Measurements from ENCODE around the gene ICAM3.

Gene ICAM3

DNA sequence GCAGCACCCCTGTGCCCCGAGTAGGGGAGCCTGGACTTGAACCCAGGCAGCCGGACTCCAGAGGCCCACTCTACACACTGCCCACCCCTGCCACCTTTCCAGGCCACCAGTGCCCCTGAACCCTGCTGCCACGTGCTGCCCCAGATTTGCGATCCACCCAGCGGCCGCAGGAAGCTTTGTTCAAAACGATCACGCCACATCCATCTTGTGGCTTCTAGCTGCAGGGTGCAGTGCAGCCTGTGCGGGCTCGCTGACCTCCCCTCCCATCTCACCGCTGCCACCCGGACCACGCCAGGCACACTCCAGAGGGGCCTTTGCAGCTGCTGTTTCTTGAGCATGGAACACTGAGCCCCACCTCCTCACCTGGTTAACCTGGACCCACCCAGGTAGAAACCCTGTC lies 9.9 kb downstream of the ICAM3 start:
- H4K20me1 ChIP-seq (ENCODE audit: control insufficient read depth, insufficient read depth, low read depth, low read length) = peaks cover 18% of the 10 kb centered on the region
- H3K36me3 ChIP-seq (ENCODE audit: control insufficient read depth, low read length) = peaks cover 75% of the 10 kb centered on the region
- no peak overlapping the region for H3K4me3 ChIP-seq (ENCODE audit: low read length)
- no peaks in the 10 kb centered on the region for H3K9me3 ChIP-seq (ENCODE audit: control insufficient read depth, insufficient read depth, low read length)
- no peak for TF ChIP-seq EZH2phosphoT487 (IDR thresholded peaks at IDR 0.05; ENCODE audit: borderline replicate concordance, low read length)
- TF ChIP-seq, protein P1, sequence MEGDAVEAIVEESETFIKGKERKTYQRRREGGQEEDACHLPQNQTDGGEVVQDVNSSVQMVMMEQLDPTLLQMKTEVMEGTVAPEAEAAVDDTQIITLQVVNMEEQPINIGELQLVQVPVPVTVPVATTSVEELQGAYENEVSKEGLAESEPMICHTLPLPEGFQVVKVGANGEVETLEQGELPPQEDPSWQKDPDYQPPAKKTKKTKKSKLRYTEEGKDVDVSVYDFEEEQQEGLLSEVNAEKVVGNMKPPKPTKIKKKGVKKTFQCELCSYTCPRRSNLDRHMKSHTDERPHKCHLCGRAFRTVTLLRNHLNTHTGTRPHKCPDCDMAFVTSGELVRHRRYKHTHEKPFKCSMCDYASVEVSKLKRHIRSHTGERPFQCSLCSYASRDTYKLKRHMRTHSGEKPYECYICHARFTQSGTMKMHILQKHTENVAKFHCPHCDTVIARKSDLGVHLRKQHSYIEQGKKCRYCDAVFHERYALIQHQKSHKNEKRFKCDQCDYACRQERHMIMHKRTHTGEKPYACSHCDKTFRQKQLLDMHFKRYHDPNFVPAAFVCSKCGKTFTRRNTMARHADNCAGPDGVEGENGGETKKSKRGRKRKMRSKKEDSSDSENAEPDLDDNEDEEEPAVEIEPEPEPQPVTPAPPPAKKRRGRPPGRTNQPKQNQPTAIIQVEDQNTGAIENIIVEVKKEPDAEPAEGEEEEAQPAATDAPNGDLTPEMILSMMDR (IDR thresholded peaks at IDR 0.05; ENCODE audit: low read depth, low read length, poor library complexity, severe bottlenecking) = no peak
- H3K4me1 ChIP-seq (ENCODE audit: control insufficient read depth, low read length) = peaks cover 20% of the 10 kb centered on the region
- H3K27ac ChIP-seq (ENCODE audit: low read depth, low read length) = no peak overlapping the region
- H3K9me2 ChIP-seq (replicated peaks; ENCODE audit: control insufficient read depth, low read length) = no peaks in the 10 kb centered on the region
- no peak overlapping the region for H3K4me2 ChIP-seq (ENCODE audit: low read length)
- H3F3A ChIP-seq (ENCODE audit: control insufficient read depth, insufficient read depth) = no peaks in the 10 kb centered on the region
- peaks cover 71% of the 10 kb centered on the region for H3K79me2 ChIP-seq (ENCODE audit: control insufficient read depth, low read length)
- no peaks in the 10 kb centered on the region for H3K27me3 ChIP-seq (ENCODE audit: control insufficient read depth, low read length)

DNA sequence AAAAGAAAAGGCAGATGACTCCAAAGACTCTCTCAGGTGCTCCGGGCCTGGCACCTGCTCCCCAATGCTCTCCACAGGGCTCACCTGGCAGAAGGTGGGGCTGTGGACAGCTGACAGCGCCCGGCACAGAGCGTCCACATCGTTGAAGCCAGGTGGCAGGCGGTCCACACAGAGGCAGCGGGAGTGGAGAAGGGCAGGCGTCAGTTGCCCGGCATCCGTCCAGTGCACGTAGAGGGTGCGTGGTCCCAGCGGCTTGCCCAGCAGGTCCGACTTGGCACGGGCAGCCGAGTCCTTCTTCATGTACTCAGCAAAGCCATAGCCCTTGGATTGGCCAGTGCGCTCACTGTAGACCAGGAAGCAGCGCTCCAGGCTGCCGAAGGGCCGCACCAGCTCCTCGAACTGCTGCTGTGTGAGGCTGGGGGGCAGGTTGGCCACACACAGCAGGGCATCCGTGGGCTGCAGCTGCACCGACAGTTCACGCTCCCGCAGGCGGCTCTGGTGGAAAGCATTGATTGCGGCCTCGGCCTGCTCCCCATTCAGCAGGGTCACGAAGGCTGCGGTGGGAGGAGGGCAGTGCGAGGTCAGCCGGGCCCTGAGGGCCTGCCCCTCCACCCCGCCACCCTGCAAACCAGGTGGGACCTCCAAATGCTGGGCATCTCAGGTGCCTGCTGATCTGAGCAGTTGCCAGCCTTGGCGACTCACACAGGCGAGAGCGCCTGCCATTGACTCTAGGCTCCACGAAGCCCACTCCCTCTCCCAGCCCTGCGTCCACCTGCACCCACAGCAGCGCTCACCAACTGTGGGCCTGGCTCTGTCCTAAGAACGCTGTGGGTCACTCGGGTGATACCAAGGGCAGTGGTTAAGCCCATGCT lies 10.6 kb downstream of the ICAM3 start:
- Histone ChIP-seq H3K79me2 (ENCODE audit: control insufficient read depth, low read length) (peaks cover 63% of the 10 kb centered on the region), H3K9me3 (ENCODE audit: control insufficient read depth, insufficient read depth, low read length) (no peaks in the 10 kb centered on the region), H3K4me3 (ENCODE audit: low read length) (no peak overlapping the region), H4K20me1 (ENCODE audit: control insufficient read depth, insufficient read depth, low read depth, low read length) (peaks cover 18% of the 10 kb centered on the region), H3K36me3 (ENCODE audit: control insufficient read depth, low read length) (peaks cover 77% of the 10 kb centered on the region), H3K9me2 (replicated peaks; ENCODE audit: control insufficient read depth, low read length) (no peaks in the 10 kb centered on the region), H3F3A (ENCODE audit: control insufficient read depth, insufficient read depth) (no peaks in the 10 kb centered on the region), H3K27me3 (ENCODE audit: control insufficient read depth, low read length) (no peaks in the 10 kb centered on the region), H3K27ac (ENCODE audit: low read depth, low read length) (no peak overlapping the region), H3K4me2 (ENCODE audit: low read length) (no peak overlapping the region), H3K4me1 (ENCODE audit: control insufficient read depth, low read length) (peaks cover 12% of the 10 kb centered on the region)
- TF ChIP-seq, protein P1 (IDR thresholded peaks at IDR 0.05; ENCODE audit: low read depth, low read length, poor library complexity, severe bottlenecking) = no peak
- no peak for TF ChIP-seq EZH2phosphoT487 (IDR thresholded peaks at IDR 0.05; ENCODE audit: borderline replicate concordance, low read length)

DNA sequence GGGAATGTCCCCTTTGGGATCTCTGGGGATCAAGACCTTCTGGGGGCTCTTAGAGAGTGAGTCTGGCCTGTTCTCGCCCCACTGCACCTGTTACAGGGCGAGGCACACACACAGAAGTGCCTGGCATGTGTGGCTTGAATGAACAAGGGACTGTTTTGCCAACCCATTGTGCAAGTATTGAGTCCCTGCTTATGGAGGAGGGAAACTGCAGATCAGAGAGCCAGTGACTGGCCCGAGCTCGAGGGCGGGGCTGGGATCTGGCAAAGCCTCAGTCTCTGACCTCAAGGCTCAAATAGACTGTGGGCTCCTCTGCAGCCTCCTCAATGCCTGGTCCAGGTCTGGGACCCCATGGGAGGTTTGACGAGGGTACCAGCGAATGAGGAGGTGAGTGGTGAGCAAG lies 11.6 kb downstream of the ICAM3 start:
- H4K20me1 ChIP-seq (ENCODE audit: control insufficient read depth, insufficient read depth, low read depth, low read length) = peaks cover 18% of the 10 kb centered on the region
- peaks cover 86% of the 10 kb centered on the region for H3K36me3 ChIP-seq (ENCODE audit: control insufficient read depth, low read length)
- H3K4me3 ChIP-seq (ENCODE audit: low read length) = no peak overlapping the region
- H3K27ac ChIP-seq (ENCODE audit: low read depth, low read length) = no peak overlapping the region
- peaks cover 56% of the 10 kb centered on the region for H3K79me2 ChIP-seq (ENCODE audit: control insufficient read depth, low read length)
- no peaks in the 10 kb centered on the region for H3K9me2 ChIP-seq (replicated peaks; ENCODE audit: control insufficient read depth, low read length)
- no peaks in the 10 kb centered on the region for H3K27me3 ChIP-seq (ENCODE audit: control insufficient read depth, low read length)
- TF ChIP-seq, protein P1 (IDR thresholded peaks at IDR 0.05; ENCODE audit: low read depth, low read length, poor library complexity, severe bottlenecking) = no peak
- no peak for TF ChIP-seq EZH2phosphoT487 (IDR thresholded peaks at IDR 0.05; ENCODE audit: borderline replicate concordance, low read length)
- no peak overlapping the region for H3K4me2 ChIP-seq (ENCODE audit: low read length)
- H3F3A ChIP-seq (ENCODE audit: control insufficient read depth, insufficient read depth) = no peaks in the 10 kb centered on the region
- H3K9me3 ChIP-seq (ENCODE audit: control insufficient read depth, insufficient read depth, low read length) = no peaks in the 10 kb centered on the region
- peaks cover 10% of the 10 kb centered on the region for H3K4me1 ChIP-seq (ENCODE audit: control insufficient read depth, low read length)
